Measurements from ENCODE around the gene RNF175.

Gene RNF175

DNA sequence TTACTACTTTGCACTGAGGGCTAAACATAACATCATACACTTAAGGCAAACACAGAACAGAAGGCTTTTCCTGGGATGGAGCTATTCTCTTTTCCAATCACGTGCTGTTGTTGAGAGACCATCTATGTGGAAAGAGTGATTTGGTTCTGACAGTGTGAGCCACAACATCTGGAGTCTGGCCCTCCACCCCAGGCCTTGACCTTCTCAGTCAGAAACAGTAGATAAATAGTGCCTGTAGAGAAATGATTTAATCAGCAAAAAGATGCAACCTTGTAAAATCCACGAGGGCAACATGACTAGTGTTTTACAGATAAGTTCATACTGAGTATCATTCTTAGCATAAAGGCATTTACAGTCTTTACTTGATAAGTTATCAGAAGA, 39.9 kb upstream of the RNF175 start:
- Mint-ChIP-seq H3K27me3 (ENCODE audit: low read depth) (peaks cover 7% of the 10 kb centered on the region), H3K36me3 (ENCODE audit: low read depth) (no peaks in the 10 kb centered on the region), H3K9me3 (no peaks in the 10 kb centered on the region), H3K4me3 (peak overlapping the region in 1 of 3 experiments; percentile 24), H3K4me1 (peaks cover 61% of the 10 kb centered on the region), H3K27ac (peak overlapping the region; percentile 65 to 94 (median 84))
- TF ChIP-seq, protein P1, sequence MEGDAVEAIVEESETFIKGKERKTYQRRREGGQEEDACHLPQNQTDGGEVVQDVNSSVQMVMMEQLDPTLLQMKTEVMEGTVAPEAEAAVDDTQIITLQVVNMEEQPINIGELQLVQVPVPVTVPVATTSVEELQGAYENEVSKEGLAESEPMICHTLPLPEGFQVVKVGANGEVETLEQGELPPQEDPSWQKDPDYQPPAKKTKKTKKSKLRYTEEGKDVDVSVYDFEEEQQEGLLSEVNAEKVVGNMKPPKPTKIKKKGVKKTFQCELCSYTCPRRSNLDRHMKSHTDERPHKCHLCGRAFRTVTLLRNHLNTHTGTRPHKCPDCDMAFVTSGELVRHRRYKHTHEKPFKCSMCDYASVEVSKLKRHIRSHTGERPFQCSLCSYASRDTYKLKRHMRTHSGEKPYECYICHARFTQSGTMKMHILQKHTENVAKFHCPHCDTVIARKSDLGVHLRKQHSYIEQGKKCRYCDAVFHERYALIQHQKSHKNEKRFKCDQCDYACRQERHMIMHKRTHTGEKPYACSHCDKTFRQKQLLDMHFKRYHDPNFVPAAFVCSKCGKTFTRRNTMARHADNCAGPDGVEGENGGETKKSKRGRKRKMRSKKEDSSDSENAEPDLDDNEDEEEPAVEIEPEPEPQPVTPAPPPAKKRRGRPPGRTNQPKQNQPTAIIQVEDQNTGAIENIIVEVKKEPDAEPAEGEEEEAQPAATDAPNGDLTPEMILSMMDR (IDR thresholded peaks at IDR 0.05; ENCODE audit: unreplicated experiment in 3 of 3) = no peak

DNA sequence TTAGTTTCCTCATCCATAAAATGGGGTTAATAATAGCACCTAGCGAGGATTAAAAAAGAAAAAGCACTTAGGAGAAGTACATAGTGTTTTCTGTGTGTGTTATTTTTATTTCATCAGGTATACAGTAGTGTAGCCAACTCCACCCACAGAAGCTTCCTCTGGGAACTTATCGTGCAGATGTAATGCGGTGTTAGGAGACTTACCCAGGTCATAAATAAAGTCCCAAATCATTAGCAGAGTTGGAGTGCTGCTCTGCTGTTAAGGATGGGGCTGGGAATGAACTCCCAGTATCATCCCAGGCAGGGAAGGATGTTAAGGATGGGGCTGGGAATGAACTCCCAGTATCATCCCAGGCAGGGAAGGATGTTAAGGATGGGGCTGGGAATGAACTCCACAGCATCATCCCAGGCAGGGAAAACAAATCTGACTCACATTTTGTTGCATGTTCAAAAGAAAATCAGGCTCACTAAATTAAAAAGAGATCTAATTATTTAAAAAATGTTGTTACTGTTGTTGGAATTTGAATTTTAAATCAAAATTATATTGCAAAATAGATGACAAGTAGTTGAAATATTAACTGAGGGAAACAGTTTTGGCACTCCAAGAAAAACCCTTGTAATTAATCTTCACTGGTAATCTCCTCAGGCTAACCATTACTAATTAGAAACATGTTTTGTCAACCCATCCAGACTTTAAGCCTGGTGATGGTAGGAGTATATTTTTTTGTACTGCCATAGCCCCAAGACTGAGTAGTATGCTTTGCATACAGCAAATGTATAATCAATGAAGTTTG, 39.3 kb upstream of the RNF175 start:
- H3K9me3 Mint-ChIP-seq = no peaks in the 10 kb centered on the region
- H3K4me1 Mint-ChIP-seq = peaks cover 61% of the 10 kb centered on the region
- peak overlapping the region in 1 of 3 experiments; percentile 24 for H3K4me3 Mint-ChIP-seq
- peaks cover 13% of the 10 kb centered on the region for H3K27me3 Mint-ChIP-seq (ENCODE audit: low read depth)
- TF ChIP-seq, protein P1 (IDR thresholded peaks at IDR 0.05; ENCODE audit: unreplicated experiment in 3 of 3) = no peak
- no peaks in the 10 kb centered on the region for H3K36me3 Mint-ChIP-seq (ENCODE audit: low read depth)
- H3K27ac Mint-ChIP-seq = peak overlapping the region; percentile 65 to 94 (median 84)

DNA sequence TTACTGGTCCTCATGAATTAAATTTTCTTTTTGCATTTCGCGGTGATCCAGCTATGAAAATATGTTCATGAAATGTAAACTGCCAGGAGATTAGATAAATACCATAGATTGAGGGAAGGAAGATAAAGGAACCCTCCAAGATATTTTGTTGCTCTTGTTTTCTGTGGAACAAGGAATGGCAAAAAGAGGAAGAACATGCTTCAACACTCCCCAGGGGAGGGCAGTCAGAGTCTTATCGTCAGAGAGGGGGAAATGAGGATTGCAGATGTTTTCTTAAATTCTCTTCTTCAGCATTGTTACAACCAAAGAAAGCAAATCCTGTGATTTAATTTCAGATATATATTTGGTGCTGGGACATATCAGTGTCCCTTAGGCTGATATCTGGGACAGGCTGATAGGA, 38.6 kb upstream of the RNF175 start:
- Mint-ChIP-seq H3K9me3 (no peaks in the 10 kb centered on the region), H3K4me3 (peak overlapping the region in 1 of 3 experiments; percentile 4), H3K27ac (peak overlapping the region; percentile 65 to 84 (median 75)), H3K36me3 (ENCODE audit: low read depth) (no peaks in the 10 kb centered on the region), H3K4me1 (peaks cover 66% of the 10 kb centered on the region), H3K27me3 (ENCODE audit: low read depth) (peaks cover 18% of the 10 kb centered on the region)
- TF ChIP-seq, protein P1 (IDR thresholded peaks at IDR 0.05; ENCODE audit: unreplicated experiment in 3 of 3) = no peak

DNA sequence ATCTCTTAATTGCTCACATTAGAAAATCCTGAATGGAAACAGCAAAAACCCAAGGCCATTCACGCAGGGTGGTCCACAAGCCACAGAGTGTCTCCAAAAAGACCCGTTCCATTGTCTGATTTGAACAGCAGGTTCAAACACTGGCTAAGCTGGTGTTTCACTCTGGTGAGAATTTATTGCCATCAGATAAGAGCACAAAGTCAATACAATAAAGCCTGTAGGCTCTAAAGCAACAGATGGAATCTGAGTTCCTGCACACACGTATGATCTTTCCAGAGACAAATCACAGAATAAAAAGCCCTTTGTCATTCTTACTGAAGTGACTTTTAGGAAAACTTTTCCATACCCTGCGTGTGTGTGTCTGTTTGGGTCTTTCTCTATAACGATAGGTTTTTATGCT, 34.2 kb upstream of the RNF175 start:
- Mint-ChIP-seq H3K4me1 (peaks cover 88% of the 10 kb centered on the region), H3K27ac (peak overlapping the region; percentile 1 to 90 (median 84)), H3K9me3 (no peaks in the 10 kb centered on the region), H3K27me3 (ENCODE audit: low read depth) (peaks cover 61% of the 10 kb centered on the region), H3K36me3 (ENCODE audit: low read depth) (no peaks in the 10 kb centered on the region), H3K4me3 (peak overlapping the region; percentile 18 to 89 (median 85))
- TF ChIP-seq, protein P1 (IDR thresholded peaks at IDR 0.05; ENCODE audit: unreplicated experiment in 3 of 3) = no peak

DNA sequence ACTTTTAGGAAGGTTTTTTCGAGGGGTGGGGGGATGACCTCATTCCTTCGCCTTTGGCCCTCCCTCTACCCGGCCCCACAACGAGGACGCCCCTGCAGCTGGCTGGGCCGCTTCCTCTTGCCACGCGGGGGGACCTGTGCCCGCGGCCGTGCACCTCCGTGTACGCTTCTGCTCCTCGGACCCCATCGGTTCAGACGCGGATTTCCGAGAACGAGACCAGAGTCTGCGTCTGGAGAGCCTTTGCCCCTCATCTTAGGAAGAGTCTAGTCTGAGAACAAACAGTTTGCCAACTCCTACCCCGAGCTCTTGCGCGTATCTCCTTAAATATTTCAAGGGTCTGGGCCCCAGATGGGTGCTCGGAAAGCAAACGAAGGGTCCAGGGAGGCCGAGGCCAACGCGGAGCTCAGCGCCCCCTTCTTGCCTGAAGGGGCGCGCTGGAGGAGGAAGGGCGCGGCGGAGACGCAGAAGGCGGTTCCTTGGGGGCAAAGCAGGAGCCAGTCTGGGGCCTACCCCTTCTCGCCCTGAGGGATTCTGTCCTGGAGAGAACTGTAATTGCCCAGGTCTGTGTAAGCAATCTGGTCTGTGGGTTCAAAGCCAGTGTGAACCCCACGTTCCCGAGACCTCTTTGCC, 32.9 kb upstream of the RNF175 start:
- TF ChIP-seq, protein P1 (IDR thresholded peaks at IDR 0.05; ENCODE audit: unreplicated experiment in 3 of 3) = peak in 1 of 3 experiments; percentile 5
- Mint-ChIP-seq H3K27me3 (ENCODE audit: low read depth) (peaks cover 74% of the 10 kb centered on the region), H3K27ac (peak overlapping the region in 2 of 3 experiments; percentile 84 to 90), H3K9me3 (no peaks in the 10 kb centered on the region), H3K4me1 (peaks cover 84% of the 10 kb centered on the region), H3K4me3 (peak overlapping the region; percentile 85 to 89 (median 86)), H3K36me3 (ENCODE audit: low read depth) (no peaks in the 10 kb centered on the region)
